Osteocyte (in vitro differentiated cells): Measurements from ENCODE around the gene LASP1. TPM values are rescaled to one million over a fixed set of nuclear protein-coding genes. Genes with fewer than 3 reads are reported as not detected.

ENCODE experiments used
- DNase-seq: peaks from one replicate; pipeline ENCODE4 v3.0.0; 2021; ENCODE audit warnings: mixed read lengths; ENCODE audit not compliant: unreplicated experiment; ENCODE audit errors: extremely low spot score
- H3K27ac Mint-ChIP-seq: one replicate; pipeline ENCODE4 v1.8.0; 2021; ENCODE audit warnings: mild to moderate bottlenecking, mixed read lengths; ENCODE audit not compliant: unreplicated experiment
- H3K27me3 Mint-ChIP-seq: one replicate; pipeline ENCODE4 v1.8.0; 2021; ENCODE audit warnings: mixed read lengths; ENCODE audit not compliant: unreplicated experiment
- H3K36me3 Mint-ChIP-seq: one replicate; pipeline ENCODE4 v1.8.0; 2021; ENCODE audit warnings: mixed read lengths; ENCODE audit not compliant: unreplicated experiment
- H3K4me1 Mint-ChIP-seq: one replicate; pipeline ENCODE4 v1.8.0; 2021; ENCODE audit warnings: mixed read lengths; ENCODE audit not compliant: unreplicated experiment
- H3K4me3 Mint-ChIP-seq: one replicate; pipeline ENCODE4 v1.8.0; 2021; ENCODE audit warnings: mild to moderate bottlenecking, moderate library complexity, mixed read lengths; ENCODE audit not compliant: unreplicated experiment
- H3K9me3 Mint-ChIP-seq: one replicate; pipeline ENCODE4 v1.8.0; 2021; ENCODE audit warnings: mixed read lengths; ENCODE audit not compliant: unreplicated experiment
- CTCF ChIP-seq: fragments of 200-600 bp; sonication (generic); IDR thresholded peaks from 2 replicates; pipeline ENCODE4 v1.5.0; 2021; ENCODE audit warnings: antibody characterized with exemption, mild to moderate bottlenecking, moderate library complexity
- total RNA-seq: library from RNA; stranded (reverse); gene quantifications from 2 replicates; pipeline ENCODE4 v1.2.1, GENCODE V29; 2021

Gene LASP1
- total RNA-seq, 1 donor from 2014 or later = 402 TPM

- TF ChIP-seq CTCF = no peak
- DNase-seq = peak; percentile 88
- Mint-ChIP-seq H3K27ac (peak overlapping the region; percentile 84), H3K27me3 (no peaks in the 10 kb centered on the region), H3K9me3 (no peaks in the 10 kb centered on the region), H3K36me3 (peaks cover 16% of the 10 kb centered on the region), H3K4me3 (peak overlapping the region; percentile 69), H3K4me1 (peaks cover 83% of the 10 kb centered on the region)
These were observed 4.9 kb downstream of the LASP1 start for GRCh38 chr17:38874505-38875400.

GRCh38 chr17:38875477-38876075, 5.7 kb downstream of the LASP1 start:
- Mint-ChIP-seq H3K4me1 (peaks cover 91% of the 10 kb centered on the region), H3K36me3 (peaks cover 16% of the 10 kb centered on the region), H3K27ac (peak overlapping the region; percentile 84), H3K9me3 (no peaks in the 10 kb centered on the region), H3K4me3 (peak overlapping the region; percentile 69), H3K27me3 (no peaks in the 10 kb centered on the region)
- no peak for TF ChIP-seq CTCF
- DNase-seq = no peak

GRCh38 chr17:38877130-38877851, 7.4 kb downstream of the LASP1 start:
- TF ChIP-seq CTCF = no peak
- peaks cover 98% of the 10 kb centered on the region for H3K4me1 Mint-ChIP-seq
- H3K36me3 Mint-ChIP-seq = peaks cover 28% of the 10 kb centered on the region
- no peaks in the 10 kb centered on the region for H3K27me3 Mint-ChIP-seq
- DNase-seq = no peak
- H3K9me3 Mint-ChIP-seq = no peaks in the 10 kb centered on the region
- H3K4me3 Mint-ChIP-seq = no peak overlapping the region
- peak overlapping the region; percentile 65 for H3K27ac Mint-ChIP-seq

GRCh38 chr17:38879878-38880665, 10.2 kb downstream of the LASP1 start:
- Mint-ChIP-seq H3K9me3 (no peaks in the 10 kb centered on the region), H3K27me3 (no peaks in the 10 kb centered on the region), H3K4me3 (peak overlapping the region; percentile 55), H3K27ac (peak overlapping the region; percentile 95), H3K36me3 (peaks cover 38% of the 10 kb centered on the region), H3K4me1 (peaks cover 97% of the 10 kb centered on the region)
- DNase-seq = peak; percentile 90
- TF ChIP-seq CTCF = no peak
